HepG2 (cell line): ENCODE data around the gene MICA. TPM values are rescaled to one million over a fixed set of nuclear protein-coding genes. Genes with fewer than 3 reads are reported as not detected.

ENCODE experiments used
- BRCA1 ChIP-seq: sonication (generic); formaldehyde crosslinking; IDR thresholded peaks from 2 replicates; pipeline ENCODE4 v1.4.0; 2020; ENCODE audit warnings: missing genetic modification reagents
- GTF2F1 ChIP-seq: fragments of 150-350 bp; IDR thresholded peaks from 2 replicates; pipeline ENCODE4 v1.6.1; 2014; ENCODE audit warnings: low read length
- HMG20B ChIP-seq: conservative IDR thresholded peaks from 2 replicates; pipeline ENCODE4 v1.6.1; 2016; ENCODE audit warnings: missing genetic modification reagents, missing compliant biosample characterization
- HNRNPUL1 ChIP-seq: fragments of 200-400 bp; formaldehyde crosslinking; IDR thresholded peaks from 2 replicates; pipeline ENCODE4 v1.6.1; 2017; ENCODE audit warnings: low read depth, mild to moderate bottlenecking, low read length, moderate library complexity
- KAT8 ChIP-seq: IDR thresholded peaks from 2 replicates; pipeline ENCODE4 v1.6.1; 2016; ENCODE audit warnings: missing genetic modification reagents, missing compliant biosample characterization
- KLF16 ChIP-seq, 2 experiments: sonication (generic) in 1 of 2; formaldehyde crosslinking in 1 of 2; IDR thresholded peaks; 2 replicates each; pipeline versions ENCODE4 v1.6.1 to v1.8.0; 2016 to 2023; ENCODE audit warnings: missing genetic modification reagents in 2 of 2, missing compliant biosample characterization in 1 of 2
- KMT2A ChIP-seq: sonication (generic); formaldehyde crosslinking; IDR thresholded peaks from 2 replicates; pipeline ENCODE4 v1.4.0; 2020; ENCODE audit warnings: missing genetic modification reagents
- MXD4 ChIP-seq: IDR thresholded peaks from 2 replicates; pipeline ENCODE4 v1.6.1; 2016; ENCODE audit warnings: mild to moderate bottlenecking, missing biosample characterization, missing genetic modification reagents
- POLR2A ChIP-seq, 2 experiments: IDR thresholded peaks; 2 replicates each; pipeline ENCODE4 v1.6.1; 2011; ENCODE audit warnings: low read depth in 2 of 2, low read length in 2 of 2, mild to moderate bottlenecking in 1 of 2, moderate library complexity in 1 of 2; ENCODE audit not compliant: insufficient read depth in 1 of 2
- REPIN1 ChIP-seq: sonication (generic); formaldehyde crosslinking; IDR thresholded peaks from 2 replicates; pipeline ENCODE4 v1.8.0; 2022; ENCODE audit warnings: missing genetic modification reagents, low read depth, mild to moderate bottlenecking, borderline replicate concordance
- TBX2 ChIP-seq: sonication (generic); formaldehyde crosslinking; IDR thresholded peaks from 2 replicates; pipeline ENCODE4 v1.5.0; 2020; ENCODE audit warnings: missing genetic modification reagents, mild to moderate bottlenecking, borderline replicate concordance
- ZFP1 ChIP-seq: IDR thresholded peaks from 2 replicates; pipeline ENCODE4 v1.6.1; 2016
- ZNF180 ChIP-seq: sonication (generic); formaldehyde crosslinking; IDR thresholded peaks from 2 replicates; pipeline ENCODE4 v1.4.0; 2020; ENCODE audit warnings: low read depth, missing genetic modification reagents, borderline replicate concordance
- ZNF234 ChIP-seq: sonication (generic); formaldehyde crosslinking; conservative IDR thresholded peaks from 2 replicates; pipeline ENCODE4 v1.5.1; 2020; ENCODE audit warnings: mild to moderate bottlenecking, missing genetic modification reagents
- ZNF3 ChIP-seq: IDR thresholded peaks from 2 replicates; pipeline ENCODE4 v1.7.0; 2017; ENCODE audit warnings: inconsistent platforms
- ZNF362 ChIP-seq: sonication (generic); formaldehyde crosslinking; IDR thresholded peaks from 2 replicates; pipeline ENCODE4 v1.4.0; 2020; ENCODE audit warnings: missing genetic modification reagents, mild to moderate bottlenecking, borderline replicate concordance
- ZNF432 ChIP-seq: sonication (generic); formaldehyde crosslinking; IDR thresholded peaks from 2 replicates; pipeline ENCODE4 v1.5.0; 2020; ENCODE audit warnings: missing genetic modification reagents, mild to moderate bottlenecking, borderline replicate concordance
- ZNF562 ChIP-seq: sonication (generic); formaldehyde crosslinking; IDR thresholded peaks from 2 replicates; pipeline ENCODE4 v1.8.0; 2022; ENCODE audit warnings: missing genetic modification reagents, borderline replicate concordance
- ZNF652 ChIP-seq: IDR thresholded peaks from 2 replicates; pipeline ENCODE4 v1.6.1; 2016; ENCODE audit warnings: low read depth, borderline replicate concordance
- ZNF772 ChIP-seq: sonication (generic); formaldehyde crosslinking; IDR thresholded peaks from 2 replicates; pipeline ENCODE4 v1.5.0; 2020; ENCODE audit warnings: mild to moderate bottlenecking, missing genetic modification reagents
- ZSCAN29 ChIP-seq: sonication (generic); formaldehyde crosslinking; conservative IDR thresholded peaks from 2 replicates; pipeline ENCODE4 v1.4.0; 2020; ENCODE audit warnings: mild to moderate bottlenecking, missing genetic modification reagents
- polyA plus RNA-seq, 8 experiments: library from polyadenylated mRNA; depleted of rRNA in 3 of 8; stranded (reverse) in 7 of 8; unstranded in 1 of 8; fragments of >200 nt; fragmentation: Illumina TruSeq in 4 of 8; extraction: Trizol in 4 of 8; gene quantifications; 2 replicates each; pipeline versions ENCODE4 v1.2.1 to v1.2.3, GENCODE V29; 2011 to 2016; ENCODE audit warnings: low read depth in 4 of 8, missing spikeins in 1 of 8, mixed read lengths in 1 of 8; ENCODE audit not compliant: insufficient read depth in 1 of 8
- total RNA-seq, 5 experiments: library from RNA; depleted of rRNA; stranded (reverse); fragments of >200 nt; fragmentation: Illumina TruSeq; extraction: Trizol; gene quantifications; 2 replicates each; pipeline ENCODE4 v1.2.3, GENCODE V29; 2016; ENCODE audit warnings: low read depth in 1 of 5
- TF ChIP-seq, protein P1 (sequence below): sonication (generic); formaldehyde crosslinking; IDR thresholded peaks from 2 replicates; pipeline ENCODE4 v1.5.1; 2020; ENCODE audit warnings: missing genetic modification reagents, mild to moderate bottlenecking, borderline replicate concordance
- TF ChIP-seq, protein P2 (sequence below), 2 experiments: sonication (generic) in 1 of 2; formaldehyde crosslinking in 1 of 2; IDR thresholded peaks; 2 replicates each; pipeline versions ENCODE4 v1.4.0 to v1.6.1; 2018 to 2020; ENCODE audit warnings: missing genetic modification reagents in 2 of 2, borderline replicate concordance in 1 of 2, low read depth in 1 of 2, mild to moderate bottlenecking in 1 of 2, missing biosample characterization in 1 of 2
- TF ChIP-seq, protein P3 (sequence below): sonication (generic); formaldehyde crosslinking; IDR thresholded peaks from 2 replicates; pipeline ENCODE4 v1.4.0; 2020; ENCODE audit warnings: missing genetic modification reagents

The MICA gene
- total and polyA plus RNA-seq, 2 of the 13 experiments (the other 11 are each of a cell fraction or from before 2014, with no cell fraction given) = 21.6 to 38.1 TPM

DNA sequence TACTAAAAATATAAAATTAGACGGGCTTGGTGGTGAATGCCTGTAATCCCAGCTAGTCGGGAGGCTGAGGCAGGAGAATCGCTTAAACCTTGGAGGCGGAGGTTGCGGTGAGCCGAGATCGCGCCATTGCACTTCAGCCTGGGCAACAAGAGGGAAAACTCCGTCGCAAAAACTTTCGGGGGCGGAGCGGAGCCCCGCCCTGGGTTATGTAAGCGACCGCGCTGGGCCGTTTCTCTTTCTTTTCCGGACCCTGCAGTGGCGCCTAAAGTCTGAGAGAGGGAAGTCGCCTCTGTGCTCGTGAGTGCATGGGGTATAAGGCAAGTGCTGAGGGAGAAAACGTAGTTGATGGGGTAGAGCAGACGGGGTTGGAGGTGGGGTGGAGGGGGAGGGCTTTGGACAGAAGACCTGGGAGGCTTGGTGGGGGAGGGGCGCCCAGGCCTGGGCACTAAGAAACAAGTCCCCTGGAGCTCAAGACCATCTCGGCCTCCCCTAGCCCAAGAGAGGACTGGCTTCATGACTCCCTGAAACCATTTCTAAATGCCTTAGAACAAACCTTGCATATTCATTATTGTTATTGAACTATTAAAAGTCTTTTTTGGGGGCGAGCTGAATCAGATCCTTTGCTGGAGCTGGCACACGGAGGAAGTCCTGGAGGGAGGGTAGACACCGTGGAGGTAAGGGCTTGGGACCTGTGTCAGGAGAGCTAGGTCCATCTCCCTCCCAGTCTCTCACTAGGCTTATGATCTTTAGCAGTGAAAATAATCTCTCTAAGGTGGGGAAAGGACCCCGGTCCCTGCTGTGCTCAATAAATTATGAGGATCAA is 2.7 kb upstream of the MICA start (continued):
- TF ChIP-seq KMT2A (CRISPR knock-in tag) (no peak), ZNF652 (no peak), KLF16 (CRISPR knock-in tag; IDR thresholded peaks at IDR 0.05) (no peak), TBX2 (CRISPR knock-in tag) (no peak), ZNF234 (peak; percentile 25; the same call in 1 of the 2 replicates), MXD4 (CRISPR knock-in tag) (no peak), ZNF180 (CRISPR knock-in tag) (no peak), KAT8 (CRISPR knock-in tag) (no peak), ZSCAN29 (CRISPR knock-in tag) (no peak), HNRNPUL1 (no peak), REPIN1 (0 out of 2 replicates have a peak, but pooled peaks have one; percentile 25), ZNF362 (CRISPR knock-in tag) (0 out of 2 replicates have a peak, but pooled peaks have one; percentile 4), BRCA1 (CRISPR knock-in tag) (peak; percentile 80; the same call in 1 of the 2 replicates), POLR2A (IDR thresholded peaks at IDR 0.05; ENCODE audit: insufficient read depth in 1 of 2, low read depth in 2 of 2, low read length in 2 of 2) (peak in 1 of 2 experiments; percentile 72; a peak in 3 of 4 replicates), ZNF432 (CRISPR knock-in tag) (no peak), ZNF772 (CRISPR knock-in tag) (no peak), GTF2F1 (no peak), HMG20B (CRISPR knock-in tag) (no peak), ZNF562 (no peak), ZNF3 (CRISPR knock-in tag) (no peak), ZFP1 (no peak)
- TF ChIP-seq, protein P1, sequence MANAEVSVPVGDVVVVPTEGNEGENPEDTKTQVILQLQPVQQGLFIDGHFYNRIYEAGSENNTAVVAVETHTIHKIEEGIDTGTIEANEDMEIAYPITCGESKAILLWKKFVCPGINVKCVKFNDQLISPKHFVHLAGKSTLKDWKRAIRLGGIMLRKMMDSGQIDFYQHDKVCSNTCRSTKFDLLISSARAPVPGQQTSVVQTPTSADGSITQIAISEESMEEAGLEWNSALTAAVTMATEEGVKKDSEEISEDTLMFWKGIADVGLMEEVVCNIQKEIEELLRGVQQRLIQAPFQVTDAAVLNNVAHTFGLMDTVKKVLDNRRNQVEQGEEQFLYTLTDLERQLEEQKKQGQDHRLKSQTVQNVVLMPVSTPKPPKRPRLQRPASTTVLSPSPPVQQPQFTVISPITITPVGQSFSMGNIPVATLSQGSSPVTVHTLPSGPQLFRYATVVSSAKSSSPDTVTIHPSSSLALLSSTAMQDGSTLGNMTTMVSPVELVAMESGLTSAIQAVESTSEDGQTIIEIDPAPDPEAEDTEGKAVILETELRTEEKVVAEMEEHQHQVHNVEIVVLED (CRISPR knock-in tag) = no peak
- TF ChIP-seq, protein P2, sequence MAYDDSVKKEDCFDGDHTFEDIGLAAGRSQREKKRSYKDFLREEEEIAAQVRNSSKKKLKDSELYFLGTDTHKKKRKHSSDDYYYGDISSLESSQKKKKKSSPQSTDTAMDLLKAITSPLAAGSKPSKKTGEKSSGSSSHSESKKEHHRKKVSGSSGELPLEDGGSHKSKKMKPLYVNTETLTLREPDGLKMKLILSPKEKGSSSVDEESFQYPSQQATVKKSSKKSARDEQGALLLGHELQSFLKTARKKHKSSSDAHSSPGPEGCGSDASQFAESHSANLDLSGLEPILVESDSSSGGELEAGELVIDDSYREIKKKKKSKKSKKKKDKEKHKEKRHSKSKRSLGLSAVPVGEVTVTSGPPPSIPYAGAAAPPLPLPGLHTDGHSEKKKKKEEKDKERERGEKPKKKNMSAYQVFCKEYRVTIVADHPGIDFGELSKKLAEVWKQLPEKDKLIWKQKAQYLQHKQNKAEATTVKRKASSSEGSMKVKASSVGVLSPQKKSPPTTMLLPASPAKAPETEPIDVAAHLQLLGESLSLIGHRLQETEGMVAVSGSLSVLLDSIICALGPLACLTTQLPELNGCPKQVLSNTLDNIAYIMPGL (CRISPR knock-in tag; IDR thresholded peaks at IDR 0.05; ENCODE audit: borderline replicate concordance in 1 of 2, low read depth in 1 of 2) = no peak
- TF ChIP-seq, protein P3, sequence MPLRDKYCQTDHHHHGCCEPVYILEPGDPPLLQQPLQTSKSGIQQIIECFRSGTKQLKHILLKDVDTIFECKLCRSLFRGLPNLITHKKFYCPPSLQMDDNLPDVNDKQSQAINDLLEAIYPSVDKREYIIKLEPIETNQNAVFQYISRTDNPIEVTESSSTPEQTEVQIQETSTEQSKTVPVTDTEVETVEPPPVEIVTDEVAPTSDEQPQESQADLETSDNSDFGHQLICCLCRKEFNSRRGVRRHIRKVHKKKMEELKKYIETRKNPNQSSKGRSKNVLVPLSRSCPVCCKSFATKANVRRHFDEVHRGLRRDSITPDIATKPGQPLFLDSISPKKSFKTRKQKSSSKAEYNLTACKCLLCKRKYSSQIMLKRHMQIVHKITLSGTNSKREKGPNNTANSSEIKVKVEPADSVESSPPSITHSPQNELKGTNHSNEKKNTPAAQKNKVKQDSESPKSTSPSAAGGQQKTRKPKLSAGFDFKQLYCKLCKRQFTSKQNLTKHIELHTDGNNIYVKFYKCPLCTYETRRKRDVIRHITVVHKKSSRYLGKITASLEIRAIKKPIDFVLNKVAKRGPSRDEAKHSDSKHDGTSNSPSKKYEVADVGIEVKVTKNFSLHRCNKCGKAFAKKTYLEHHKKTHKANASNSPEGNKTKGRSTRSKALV = peak; percentile 17; the same call in 1 of the 2 replicates
